Nucleus accumbens (tissue), 56 donors: ENCODE results near the gene PKP3.
"Not testable (repeated sequence)": the region's sequence is repeated elsewhere in the genome, so short reads cannot be mapped to it uniquely, and the experiment has no call there.

ENCODE experiments used
- DNase-seq, 56 donors: peaks; one replicate each; lab custom pipeline; 2025; lab: John Stamatoyannopoulos, UW

PKP3 gene, protein sequence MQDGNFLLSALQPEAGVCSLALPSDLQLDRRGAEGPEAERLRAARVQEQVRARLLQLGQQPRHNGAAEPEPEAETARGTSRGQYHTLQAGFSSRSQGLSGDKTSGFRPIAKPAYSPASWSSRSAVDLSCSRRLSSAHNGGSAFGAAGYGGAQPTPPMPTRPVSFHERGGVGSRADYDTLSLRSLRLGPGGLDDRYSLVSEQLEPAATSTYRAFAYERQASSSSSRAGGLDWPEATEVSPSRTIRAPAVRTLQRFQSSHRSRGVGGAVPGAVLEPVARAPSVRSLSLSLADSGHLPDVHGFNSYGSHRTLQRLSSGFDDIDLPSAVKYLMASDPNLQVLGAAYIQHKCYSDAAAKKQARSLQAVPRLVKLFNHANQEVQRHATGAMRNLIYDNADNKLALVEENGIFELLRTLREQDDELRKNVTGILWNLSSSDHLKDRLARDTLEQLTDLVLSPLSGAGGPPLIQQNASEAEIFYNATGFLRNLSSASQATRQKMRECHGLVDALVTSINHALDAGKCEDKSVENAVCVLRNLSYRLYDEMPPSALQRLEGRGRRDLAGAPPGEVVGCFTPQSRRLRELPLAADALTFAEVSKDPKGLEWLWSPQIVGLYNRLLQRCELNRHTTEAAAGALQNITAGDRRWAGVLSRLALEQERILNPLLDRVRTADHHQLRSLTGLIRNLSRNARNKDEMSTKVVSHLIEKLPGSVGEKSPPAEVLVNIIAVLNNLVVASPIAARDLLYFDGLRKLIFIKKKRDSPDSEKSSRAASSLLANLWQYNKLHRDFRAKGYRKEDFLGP

DNA sequence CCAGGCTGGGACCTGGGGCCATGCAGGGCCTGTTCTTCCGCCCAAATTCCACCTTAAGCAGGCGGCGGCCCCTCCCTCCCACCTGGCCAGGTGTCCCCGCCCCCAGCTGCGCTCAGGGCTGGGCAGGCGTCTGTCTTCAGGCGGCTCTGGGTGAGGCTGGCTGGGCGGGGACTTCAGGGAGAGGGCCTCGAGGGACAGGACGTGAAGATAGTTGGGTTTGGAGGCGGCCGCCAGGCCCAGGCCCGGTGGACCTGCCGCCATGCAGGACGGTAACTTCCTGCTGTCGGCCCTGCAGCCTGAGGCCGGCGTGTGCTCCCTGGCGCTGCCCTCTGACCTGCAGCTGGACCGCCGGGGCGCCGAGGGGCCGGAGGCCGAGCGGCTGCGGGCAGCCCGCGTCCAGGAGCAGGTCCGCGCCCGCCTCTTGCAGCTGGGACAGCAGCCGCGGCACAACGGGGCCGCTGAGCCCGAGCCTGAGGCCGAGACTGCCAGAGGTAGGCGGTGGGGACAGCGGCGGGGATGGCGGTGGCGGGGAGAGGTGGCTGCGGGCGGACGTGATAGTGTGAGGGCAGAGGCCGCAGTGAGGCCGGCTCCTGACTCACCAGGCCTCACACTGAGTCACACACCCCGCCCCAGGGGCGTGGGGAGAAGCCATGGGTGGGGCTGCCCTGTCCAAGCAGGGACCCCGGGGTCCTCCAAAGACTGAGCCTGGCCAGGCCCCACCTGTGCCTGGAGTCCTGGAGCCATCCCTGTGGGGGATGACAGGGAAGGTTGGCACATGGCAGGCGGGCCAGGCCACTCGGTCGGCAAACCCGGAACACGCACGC, at the start of gene PKP3:
PKP3 (plus strand) TSS at position 176 of the 824 bp plus-strand sequence; CDS start at position 260, 84 bp downstream.
- DNase-seq, result no peak

DNA sequence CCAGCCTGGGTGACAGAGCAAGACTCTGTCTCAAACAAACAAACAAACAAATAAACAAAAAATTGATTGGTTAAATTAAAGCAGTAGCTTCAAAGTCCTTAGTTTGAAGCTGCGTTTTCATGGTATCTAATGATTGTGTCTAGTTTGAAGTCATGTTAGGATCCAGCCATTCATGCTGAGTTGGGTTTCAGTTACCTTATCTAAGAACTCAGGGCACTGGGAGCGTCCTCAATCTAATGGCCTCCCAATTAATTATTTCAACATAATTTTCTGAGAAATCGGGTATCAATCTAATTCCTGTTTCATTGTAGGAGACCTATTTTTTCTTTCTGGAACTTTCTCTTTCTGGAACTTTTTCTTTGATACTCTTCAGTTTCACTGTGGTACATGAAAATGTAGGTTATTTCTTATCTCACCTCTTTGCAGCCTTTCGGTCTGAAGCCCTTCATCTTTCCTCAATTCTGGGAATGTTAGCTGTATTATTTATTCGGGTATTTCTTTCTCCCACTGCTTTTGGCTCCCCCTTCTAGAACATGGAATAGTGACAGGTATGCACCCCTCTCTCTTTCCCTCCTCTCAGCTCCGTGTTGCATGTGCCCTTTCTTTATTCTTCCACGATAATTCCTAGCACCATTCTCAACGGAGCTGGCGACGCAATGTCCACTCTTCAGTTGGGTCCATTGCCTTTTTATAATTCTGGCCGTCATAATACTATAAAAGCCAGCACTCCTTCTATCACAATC, 49.0 kb upstream of the PKP3 start:
- DNase-seq, result no peak

DNA sequence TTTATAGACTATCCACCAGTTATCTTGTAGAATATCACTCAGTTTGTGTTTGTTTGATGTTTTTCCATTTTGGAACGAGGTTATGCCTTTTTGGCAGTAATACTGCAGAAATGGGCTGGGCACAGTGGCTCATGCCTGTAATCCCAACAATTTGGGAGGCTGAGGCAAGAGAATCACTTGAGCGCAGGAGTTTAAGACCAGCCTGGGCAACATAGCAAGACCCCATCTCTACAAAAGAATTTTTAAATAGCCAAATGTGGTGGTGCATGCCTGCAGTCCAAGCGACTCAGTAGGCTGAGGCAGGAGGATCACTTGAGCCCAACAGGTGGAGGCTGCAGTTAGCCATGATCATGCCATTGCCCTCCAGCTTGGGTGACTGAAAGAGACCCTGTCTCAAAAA, 47.5 kb upstream of the PKP3 start:
- no peak for DNase-seq

DNA sequence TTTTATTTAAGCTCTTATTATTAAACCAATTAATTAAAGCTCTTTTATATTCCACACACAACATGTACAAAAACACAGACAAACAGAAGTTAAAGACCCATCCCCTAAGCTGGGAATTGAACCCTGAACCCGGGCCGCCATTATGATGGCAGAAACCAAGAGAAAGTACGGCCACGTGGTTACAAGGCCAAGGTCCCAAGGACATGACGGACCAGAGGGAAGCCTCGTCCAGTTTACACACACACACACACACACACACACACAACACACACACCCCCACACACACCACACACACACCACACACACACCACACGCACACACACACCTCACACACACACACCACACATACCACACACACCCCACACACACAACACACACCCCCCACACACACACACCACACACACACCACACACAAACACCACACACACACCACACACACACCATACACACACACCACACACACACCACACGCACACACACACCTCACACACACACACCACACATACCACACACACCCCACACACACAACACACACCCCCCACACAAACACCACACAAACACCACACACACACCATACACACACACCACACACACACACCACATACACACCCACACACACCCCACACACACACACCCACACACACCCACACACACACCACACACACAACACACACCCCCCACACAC, 44.6 kb upstream of the PKP3 start:
- DNase-seq, result not testable (repeated sequence)

DNA sequence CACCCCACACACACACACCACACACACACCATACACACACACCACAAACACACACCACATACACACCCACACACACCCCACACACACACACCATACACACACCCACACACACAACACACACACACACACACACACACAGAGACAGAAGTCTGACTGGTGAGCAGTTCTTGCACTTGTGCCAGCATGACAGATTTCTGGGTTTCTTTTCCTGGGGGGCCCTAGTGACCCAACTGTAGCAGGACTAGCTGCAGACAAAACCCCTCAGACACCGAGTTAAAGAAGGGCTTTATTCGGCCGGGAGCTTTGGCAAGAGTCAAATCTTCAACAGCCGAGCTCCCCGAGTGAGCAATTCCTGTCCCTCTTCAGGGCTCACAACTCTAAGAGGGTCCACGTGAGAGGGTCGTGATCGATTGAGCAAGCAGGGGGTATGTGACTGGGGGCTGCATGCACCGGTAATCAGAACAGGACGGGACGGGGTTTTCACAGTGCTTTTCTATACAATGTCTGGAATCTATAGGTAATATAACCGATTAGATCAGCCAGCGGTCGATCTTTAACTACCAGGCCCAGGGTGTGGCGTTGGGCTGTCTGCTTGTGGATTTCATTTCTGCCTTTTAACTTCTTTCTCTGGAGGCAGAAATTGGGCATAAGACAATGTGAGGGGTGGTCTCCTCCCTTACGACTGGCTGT, 43.8 kb upstream of the PKP3 start:
- not testable (repeated sequence) for DNase-seq

DNA sequence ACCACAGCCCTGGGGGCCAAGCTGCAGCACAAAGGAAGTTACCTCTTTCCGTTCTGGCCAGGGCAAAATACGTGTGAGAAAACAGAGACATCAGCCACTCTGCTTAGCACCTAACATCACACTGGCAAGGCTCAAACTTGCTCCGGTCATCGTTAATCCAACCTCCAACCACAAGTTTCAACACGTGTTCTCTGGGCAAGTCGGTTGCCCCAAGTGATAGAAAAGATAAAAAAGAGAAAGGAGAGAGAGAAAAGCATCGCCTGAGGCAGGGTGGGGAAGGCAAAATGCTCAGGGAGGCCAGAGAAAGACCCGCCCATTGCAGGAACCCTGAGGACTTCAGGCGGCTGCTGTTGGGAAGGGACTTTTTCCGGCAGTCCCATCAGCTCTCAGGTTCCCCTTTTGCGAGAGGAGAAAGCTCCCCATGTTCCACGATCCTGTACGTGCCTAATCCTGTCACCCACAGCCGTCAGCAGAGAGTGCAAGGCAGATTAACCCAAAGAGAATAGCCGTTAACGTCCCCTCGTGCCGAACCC, 43.2 kb upstream of the PKP3 start:
- no peak for DNase-seq

DNA sequence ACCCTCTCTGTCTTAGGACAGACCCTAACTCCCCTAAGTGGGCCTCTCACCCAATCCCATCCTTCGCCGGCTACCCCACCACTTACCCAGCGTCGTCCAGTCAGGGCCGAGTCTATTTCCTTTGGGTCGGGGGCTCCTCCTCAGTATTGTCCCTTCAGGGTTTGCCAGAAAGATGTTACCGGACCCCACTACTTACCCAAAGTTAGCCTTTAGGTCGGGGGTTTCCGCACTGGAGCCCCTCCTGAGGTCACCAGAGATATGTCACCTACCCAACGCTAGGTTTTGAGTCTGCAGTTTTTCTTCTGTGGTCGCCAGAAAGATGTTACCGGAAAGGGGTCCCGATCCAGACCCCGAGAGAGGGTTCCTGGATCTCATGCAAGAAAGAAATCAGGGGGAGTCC, 42.6 kb upstream of the PKP3 start:
- DNase-seq, result no peak

DNA sequence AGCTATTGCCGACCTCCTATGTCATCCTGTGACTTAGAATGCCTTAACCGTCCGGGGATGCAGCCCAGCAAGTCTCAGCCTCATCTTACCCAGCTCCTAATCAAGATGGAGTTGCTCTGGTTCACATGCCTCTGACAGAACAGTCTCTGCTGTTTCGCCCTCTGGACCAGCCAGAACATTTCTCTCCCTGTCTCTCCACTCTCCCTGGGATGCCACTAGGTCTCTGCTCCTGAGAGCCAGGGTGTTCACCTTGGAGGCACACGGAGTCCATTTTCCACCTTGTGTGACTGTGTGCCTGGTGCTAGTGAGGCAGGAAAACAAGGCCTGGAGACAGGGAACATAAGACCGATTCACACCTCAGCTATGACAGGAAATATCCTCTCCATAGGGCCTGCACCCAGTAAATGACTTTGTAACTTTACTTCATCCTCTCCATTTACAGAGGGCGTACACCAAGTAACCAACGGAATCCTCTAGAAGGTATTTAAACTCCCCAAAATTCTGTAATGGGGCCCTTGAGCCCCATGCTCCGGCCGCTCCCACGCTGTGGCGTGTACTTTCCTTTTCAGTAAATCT, 41.5 kb upstream of the PKP3 start:
- DNase-seq, result no peak

DNA sequence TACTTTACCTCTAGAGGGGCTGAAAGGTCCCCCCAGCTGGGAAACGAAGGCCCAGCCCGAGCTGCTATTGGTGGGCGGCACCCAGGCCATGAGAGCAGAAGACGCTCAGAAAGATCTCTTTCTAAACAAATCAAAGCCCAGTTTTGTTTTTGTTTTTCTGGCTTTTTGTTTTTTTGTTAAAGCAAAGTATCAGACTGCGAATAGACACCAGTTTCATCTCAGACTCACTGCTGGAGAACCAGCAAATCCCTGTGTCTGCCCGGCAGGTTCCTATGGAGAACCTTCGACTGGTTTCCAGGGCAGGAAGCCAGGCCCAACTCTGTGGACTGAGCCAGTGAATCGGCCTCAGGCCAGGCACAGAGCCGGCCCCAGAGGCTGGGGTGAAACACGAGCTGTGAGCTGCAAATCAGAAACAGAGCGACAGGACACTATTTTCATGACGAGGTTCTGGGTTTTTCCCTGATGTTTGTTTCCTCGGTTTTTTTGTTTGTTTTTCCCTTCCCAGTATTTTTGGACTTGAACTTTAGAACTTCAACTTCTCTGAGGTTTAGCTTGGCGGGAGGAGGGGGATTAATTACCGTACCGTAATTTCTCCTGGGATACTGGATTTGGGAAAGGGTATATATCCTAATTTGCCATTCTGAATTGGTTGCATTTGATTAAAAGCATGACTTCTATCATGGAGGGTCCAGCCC, 40.7 kb upstream of the PKP3 start:
- peak in 43 of 56 donors; percentile 27 to 88 (median 58) for DNase-seq

DNA sequence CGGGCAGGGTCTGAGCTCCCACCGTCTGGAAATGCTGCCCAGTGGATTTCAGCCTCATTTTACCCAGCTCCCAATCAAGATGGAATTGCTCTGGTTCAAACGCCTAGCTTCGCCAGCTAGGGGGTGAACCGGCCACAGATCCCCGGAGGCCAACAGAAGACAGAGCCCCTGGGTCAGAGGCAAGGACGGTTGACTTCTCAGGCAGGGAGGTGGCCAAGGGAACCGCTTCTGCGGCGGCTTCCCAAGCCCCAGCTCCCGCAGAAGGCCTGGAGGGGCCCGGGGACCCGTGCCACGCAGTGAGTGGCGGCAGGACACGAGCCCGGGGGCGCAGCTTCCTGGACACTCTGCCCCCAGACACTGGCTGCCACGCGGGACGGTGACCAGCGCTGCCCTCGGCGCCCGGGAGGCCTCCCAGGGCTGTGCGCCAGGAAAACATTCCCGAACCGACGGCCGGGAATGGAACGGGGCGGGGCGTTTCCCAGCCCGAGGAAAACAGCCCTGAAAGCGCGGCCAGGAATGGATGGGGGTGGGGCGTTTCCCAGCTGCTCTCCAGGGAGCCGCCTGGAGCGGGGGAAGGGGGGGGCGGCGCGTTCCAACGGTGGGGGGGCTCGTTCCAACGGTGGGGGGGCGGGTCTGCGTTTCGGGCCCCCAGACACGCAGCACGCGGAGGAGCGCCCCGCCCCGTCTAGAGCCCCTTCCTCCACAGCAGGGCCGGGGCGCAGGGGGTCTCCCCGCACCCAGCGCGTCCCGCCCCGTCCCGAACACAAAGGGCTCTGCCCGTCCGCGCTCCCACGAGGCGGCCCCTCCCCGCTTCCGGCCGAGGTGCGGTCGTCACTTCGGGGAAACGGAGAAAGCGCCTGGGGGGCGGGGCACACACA, 38.2 kb upstream of the PKP3 start:
- DNase-seq, result peak in 48 of 56 donors; percentile 19 to 87 (median 60)

DNA sequence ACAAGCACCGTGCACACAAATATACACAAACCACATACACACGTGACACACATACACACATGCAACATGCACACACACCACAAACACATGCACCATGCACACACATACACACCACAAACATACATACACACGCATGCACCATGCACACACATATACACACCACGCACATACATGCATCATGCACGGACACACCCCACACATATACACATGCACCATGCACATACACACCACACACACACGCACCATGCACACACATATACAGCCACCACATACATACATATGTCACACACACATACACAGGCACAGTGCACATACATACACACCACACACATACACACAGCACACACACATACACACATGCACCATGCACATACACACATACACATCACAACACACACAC, 37.4 kb upstream of the PKP3 start:
- DNase-seq, result no peak

DNA sequence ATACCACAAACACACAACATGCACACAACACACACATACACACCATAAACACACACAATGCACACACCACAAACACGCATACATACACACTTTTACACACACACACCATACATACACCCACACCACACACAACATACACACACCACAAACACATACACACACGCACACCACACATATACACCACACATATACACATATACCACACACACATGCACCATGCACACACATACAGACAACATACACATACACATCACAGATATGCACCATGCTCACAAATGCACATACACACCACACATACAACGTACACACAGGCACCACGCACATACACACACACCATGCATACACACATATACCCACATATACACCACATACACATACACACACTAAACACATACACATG, 36.4 kb upstream of the PKP3 start:
- DNase-seq, result no peak

DNA sequence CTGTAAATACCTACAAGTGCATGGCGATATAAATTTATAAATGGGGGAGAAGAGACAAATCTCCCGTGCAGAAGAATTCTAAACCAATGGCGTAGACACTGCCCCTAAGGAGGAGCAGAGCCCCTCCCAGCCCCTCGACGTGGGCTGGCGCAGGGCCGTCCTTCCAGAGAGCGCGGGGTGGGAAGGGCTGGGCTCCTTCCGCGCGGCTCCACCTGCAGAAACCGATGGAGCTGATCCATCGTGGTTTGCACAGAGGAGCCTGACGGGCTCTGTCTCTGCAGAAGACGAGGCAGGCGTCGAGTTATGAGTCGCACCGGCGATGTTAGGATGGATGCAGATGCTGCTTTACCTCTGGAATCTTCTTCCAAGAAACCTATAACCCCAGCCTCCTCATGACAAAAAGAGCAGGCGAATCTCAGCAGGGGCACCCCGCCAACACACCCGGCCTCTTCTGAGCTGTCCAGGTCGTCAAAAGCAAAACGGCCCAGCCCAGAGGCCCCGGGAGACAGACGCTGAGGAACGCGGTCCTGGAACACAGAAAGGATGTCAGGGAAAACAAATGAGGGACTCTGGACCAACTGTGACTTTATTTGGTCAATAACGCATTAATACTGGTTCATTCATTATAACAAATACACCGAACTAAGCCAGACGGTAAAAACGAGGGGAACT, 35.7 kb upstream of the PKP3 start:
- no peak for DNase-seq

DNA sequence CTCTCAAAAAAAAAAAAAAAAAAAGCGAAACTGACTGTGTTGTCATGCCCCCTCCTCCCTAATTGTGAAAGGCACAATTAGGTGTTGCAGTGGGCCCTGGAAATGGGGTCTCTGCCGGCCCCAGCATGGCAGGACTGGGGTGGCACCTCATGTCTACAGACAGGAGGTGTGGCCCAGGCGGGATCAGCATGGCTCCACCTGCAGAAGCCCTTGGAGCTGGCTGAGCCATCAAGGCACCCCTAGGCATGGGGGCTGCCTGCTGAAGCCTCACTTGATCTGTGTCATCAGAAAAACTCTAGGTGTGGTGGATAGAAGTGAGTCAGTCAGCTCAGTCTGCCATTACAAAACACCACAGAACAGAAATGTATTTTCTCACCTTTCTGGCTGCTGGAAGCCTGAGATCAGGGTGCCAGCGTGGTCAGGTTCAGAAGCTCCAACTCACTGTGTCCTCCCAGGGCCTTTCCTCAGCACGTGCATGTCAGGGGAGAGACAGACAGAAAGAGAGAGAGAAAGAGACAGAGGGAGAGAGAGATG, 34.8 kb upstream of the PKP3 start:
- DNase-seq, result peak in 1 of 56 donors; percentile 30

DNA sequence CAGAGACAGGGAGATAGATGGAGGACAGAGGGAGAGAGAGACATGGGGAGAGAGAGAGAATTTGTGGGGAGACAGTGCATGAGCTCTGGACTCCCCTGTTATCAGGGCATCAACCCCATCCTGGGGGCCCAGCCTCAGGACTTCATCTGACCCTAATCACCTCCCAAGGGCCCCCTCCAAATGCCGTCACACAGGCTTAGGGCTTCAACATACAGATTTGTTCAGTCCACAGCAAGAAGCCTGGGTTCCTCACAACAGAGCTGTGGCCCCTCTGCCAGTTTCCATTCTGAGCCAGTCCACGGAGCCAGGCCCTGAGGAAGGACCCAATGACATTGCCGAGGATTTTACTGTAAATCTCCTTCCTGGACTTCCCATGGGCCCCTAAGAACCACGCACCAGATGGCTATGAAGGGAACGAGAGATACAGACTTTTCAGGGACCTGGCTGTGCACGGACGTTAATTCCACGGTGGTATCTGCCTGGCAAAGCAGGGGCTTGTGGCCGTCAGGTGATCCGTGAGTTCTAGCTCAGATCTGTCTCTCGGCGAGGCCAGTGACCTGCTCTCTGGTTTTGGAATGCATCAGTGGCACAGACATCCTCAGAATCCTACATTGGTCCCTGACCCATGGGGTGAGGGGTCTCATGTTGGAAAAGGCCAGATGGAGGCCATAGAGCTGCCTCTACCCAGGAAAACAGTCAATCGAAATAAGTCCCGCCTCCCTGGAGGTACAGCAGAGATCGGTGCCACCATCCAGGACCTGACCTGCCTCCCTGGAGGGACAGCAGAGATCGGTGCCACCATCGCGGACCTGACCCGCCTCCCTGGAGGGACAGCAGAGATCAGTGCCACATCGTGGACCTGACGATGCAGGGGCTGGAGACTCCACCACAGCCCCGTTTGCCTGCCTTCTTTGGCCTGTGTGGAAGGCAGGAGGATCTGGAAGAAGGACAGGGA, 33.4 kb upstream of the PKP3 start:
- DNase-seq, result no peak
